Small intestine (tissue), 7 donors: Measurements from ENCODE around the gene SF3B6. TPM values are rescaled to one million over a fixed set of nuclear protein-coding genes. Genes with fewer than 3 reads are reported as not detected.

Experiments used
- DNase-seq, 2 donors: peaks; one replicate each; pipeline versions ENCODE4 v3.0.0 to v3.0.0-alpha.2; 2013
- FAIRE-seq: peaks from 2 replicates; lab custom pipeline; 2012; peaks lifted over from hg19 to GRCh38; lab: Jason Lieb, UNC
- H3K27ac ChIP-seq, 3 donors: one replicate each; pipeline ENCODE4 v1.5.1; 2013; ENCODE audit warnings: low read length in 2 of 3, mild to moderate bottlenecking in 2 of 3, control low read depth in 1 of 3, inconsistent platforms in 1 of 3, low read depth in 1 of 3, moderate library complexity in 1 of 3
- H3K27me3 ChIP-seq, 3 donors: one replicate each; pipeline ENCODE4 v1.6.1; 2013; ENCODE audit warnings: low read length in 3 of 3, inconsistent platforms in 1 of 3; ENCODE audit not compliant: control insufficient read depth in 3 of 3, insufficient read depth in 3 of 3
- H3K36me3 ChIP-seq, 3 donors: one replicate each; pipeline ENCODE4 v1.6.1; 2013; ENCODE audit warnings: low read length in 3 of 3, inconsistent platforms in 1 of 3, low read depth in 1 of 3, mild to moderate bottlenecking in 1 of 3, moderate library complexity in 1 of 3; ENCODE audit not compliant: control insufficient read depth in 3 of 3, insufficient read depth in 2 of 3
- H3K4me1 ChIP-seq, 3 donors: one replicate each; pipeline ENCODE4 v1.6.1; 2013; ENCODE audit warnings: low read length in 2 of 3, inconsistent platforms in 1 of 3, low read depth in 1 of 3, mild to moderate bottlenecking in 1 of 3, moderate library complexity in 1 of 3; ENCODE audit not compliant: control insufficient read depth in 3 of 3, insufficient read depth in 2 of 3
- H3K4me3 ChIP-seq, 3 donors: one replicate each; pipeline ENCODE4 v1.5.1; 2013; ENCODE audit warnings: low read length in 3 of 3, control low read depth in 1 of 3, inconsistent platforms in 1 of 3, low read depth in 1 of 3, mild to moderate bottlenecking in 1 of 3, moderate library complexity in 1 of 3
- H3K9me3 ChIP-seq, 2 donors: one replicate each; pipeline ENCODE4 v1.6.1; 2013; ENCODE audit warnings: low read depth in 1 of 2, low read length in 1 of 2; ENCODE audit not compliant: control insufficient read depth in 2 of 2, insufficient read depth in 1 of 2
- whole genome bisulfite sequencing, 3 donors: extraction: QIAGEN DNeasy Blood & Tissue Kit; methylation state at CpG; one replicate each; pipeline ENCODE4 v1.1.7; 2013; 5-methylcytosine and 5-hydroxymethylcytosine counted together
- polyA plus RNA-seq, 4 donors: library from polyadenylated mRNA; stranded (reverse) in 3 of 4; unstranded in 1 of 4; fragments of 200-250 nt in 3 of 4; fragments of 120-200 nt in 1 of 4; gene quantifications; one replicate each; pipeline versions ENCODE4 v1.2.1 to v1.2.3, GENCODE V29; 2013
- donor health status: healthy with polysubstance abuse.
- donor health status: control.
- donor health status: control.
- donor health status: Bipolar disorder and iron deficiency.
- donor health status: healthy.

SF3B6 gene
- polyA plus RNA-seq, 4 donors: 114 to 260 (median 210) TPM

DNA sequence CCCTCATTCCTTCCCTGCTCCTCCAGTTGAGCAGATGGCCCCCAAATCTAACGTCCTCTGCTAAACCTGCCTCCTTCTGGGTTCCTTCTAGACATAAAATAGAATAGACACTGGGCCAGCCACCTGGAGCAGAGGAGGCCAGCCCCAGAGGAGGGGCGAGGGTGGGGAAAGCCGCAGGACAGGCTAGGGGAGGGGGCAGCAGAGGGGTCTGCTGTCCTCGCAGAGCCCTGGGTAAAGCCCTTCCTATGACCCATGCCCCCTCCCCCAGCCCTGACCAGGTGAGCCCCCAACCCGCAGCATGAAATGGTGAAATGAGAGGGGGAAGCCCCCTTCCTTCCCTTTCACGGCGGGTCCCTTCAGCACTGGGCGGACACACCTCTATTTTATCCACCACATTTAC lies 58.4 kb downstream of the SF3B6 start:
- WGBS, 3 donors: 80 to 93% (median 88%) methylated on average over 7 to 8 of the region's 8 CpGs

More for the DNA sequence above, 58.4 kb downstream of the SF3B6 start:
- Histone ChIP-seq H3K27me3 (peaks cover 0 to 2% (median 0%) of the 10 kb centered on the region in 3 donors), H3K4me1 (no peaks in the 10 kb centered on the region), H3K4me3 (no peak overlapping the region), H3K27ac (no peak overlapping the region), H3K36me3 (peaks cover 0 to 9% (median 0%) of the 10 kb centered on the region in 3 donors), H3K9me3 (no peaks in the 10 kb centered on the region)
- DNase-seq: no peak
- no peak for FAIRE-seq

Other genes starting within 250 kb of the SF3B6 start
- 10 to 100 TPM in 1 of 4 donors, 1 to 10 TPM in 3; 4.0 to 12.3 (median 6.9) TPM for gene ATAD2B, start 149.2 kb downstream of the SF3B6 start, polyA plus RNA-seq
- 10 to 100 TPM in 3 of 4 donors, 1 to 10 TPM in 1; 8.7 to 20.0 (median 13.8) TPM for gene UBXN2A, start 135.9 kb downstream of the SF3B6 start, polyA plus RNA-seq
- gene MFSD2B, start 66.2 kb downstream of the SF3B6 start, polyA plus RNA-seq: under 1 TPM in 2 of 4 donors, not detected in 2; 0.07 to 0.13 TPM
- 1 to 10 TPM; 1.4 to 6.1 (median 2.2) TPM for gene WDCP, start 28.9 kb downstream of the SF3B6 start, polyA plus RNA-seq
- 100 to 1,000 TPM in 1 of 4 donors, 10 to 100 TPM in 2, 1 to 10 TPM in 1; 4.8 to 106 (median 49.2) TPM for gene FKBP1B, start 26.6 kb downstream of the SF3B6 start, polyA plus RNA-seq
- gene TP53I3, start 8.5 kb upstream of the SF3B6 start, polyA plus RNA-seq: 100 to 1,000 TPM in 2 of 4 donors, 10 to 100 TPM in 2; 32.2 to 420 (median 184) TPM
- gene PFN4, start 47.0 kb upstream of the SF3B6 start, polyA plus RNA-seq: under 1 TPM in 2 of 4 donors, not detected in 2; 0.27 to 0.66 TPM
- gene FAM228B, start 47.1 kb upstream of the SF3B6 start, polyA plus RNA-seq: 1 to 10 TPM; 2.9 to 8.4 (median 3.9) TPM
- gene FAM228A, start 98.7 kb upstream of the SF3B6 start, polyA plus RNA-seq: under 1 TPM in 3 of 4 donors, not detected in 1; 0.16 to 0.54 (median 0.34) TPM